ENCODE results near the gene TNPO2. TPM values are rescaled to one million over a fixed set of nuclear protein-coding genes. Genes with fewer than 3 reads are reported as not detected.
"Not testable (repeated sequence)": the region's sequence is repeated elsewhere in the genome, so short reads cannot be mapped to it uniquely, and the experiment has no call there.

The TNPO2 gene
- total RNA-seq, 2 donors from 2014 or later, result 35.9 to 55.2 TPM

DNA sequence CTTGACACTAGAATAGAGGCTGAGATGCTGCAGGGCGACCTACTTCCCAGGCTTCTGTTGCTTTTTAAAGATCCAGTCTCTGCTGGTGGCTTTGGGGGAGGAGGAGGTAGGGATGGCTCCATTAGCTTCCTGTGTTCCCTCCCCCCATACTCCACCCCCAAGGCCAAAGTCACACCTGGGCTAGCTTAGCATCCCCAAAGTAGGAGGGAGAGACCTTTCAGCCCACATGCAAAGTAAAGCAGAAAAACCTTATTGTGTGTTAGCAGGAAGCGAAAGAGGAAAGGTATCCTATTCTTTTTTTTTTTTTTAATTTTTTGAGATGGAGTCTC is 3.2 kb upstream of the TNPO2 start:
- peaks cover 0 to 27% of the 10 kb centered on the region in 2 donors for H3K4me1 ChIP-seq
- H3K27me3 ChIP-seq, result no peaks in the 10 kb centered on the region
- TF ChIP-seq, protein P1, sequence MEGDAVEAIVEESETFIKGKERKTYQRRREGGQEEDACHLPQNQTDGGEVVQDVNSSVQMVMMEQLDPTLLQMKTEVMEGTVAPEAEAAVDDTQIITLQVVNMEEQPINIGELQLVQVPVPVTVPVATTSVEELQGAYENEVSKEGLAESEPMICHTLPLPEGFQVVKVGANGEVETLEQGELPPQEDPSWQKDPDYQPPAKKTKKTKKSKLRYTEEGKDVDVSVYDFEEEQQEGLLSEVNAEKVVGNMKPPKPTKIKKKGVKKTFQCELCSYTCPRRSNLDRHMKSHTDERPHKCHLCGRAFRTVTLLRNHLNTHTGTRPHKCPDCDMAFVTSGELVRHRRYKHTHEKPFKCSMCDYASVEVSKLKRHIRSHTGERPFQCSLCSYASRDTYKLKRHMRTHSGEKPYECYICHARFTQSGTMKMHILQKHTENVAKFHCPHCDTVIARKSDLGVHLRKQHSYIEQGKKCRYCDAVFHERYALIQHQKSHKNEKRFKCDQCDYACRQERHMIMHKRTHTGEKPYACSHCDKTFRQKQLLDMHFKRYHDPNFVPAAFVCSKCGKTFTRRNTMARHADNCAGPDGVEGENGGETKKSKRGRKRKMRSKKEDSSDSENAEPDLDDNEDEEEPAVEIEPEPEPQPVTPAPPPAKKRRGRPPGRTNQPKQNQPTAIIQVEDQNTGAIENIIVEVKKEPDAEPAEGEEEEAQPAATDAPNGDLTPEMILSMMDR (IDR thresholded peaks at IDR 0.05), result no peak
- no peaks in the 10 kb centered on the region for H3K9me3 ChIP-seq
- peaks cover 34% of the 10 kb centered on the region for H3K36me3 ChIP-seq
- H3K27ac ChIP-seq, result no peak overlapping the region
- DNase-seq (ENCODE audit: low spot score), result no peak
- no peak overlapping the region for H3K4me3 ChIP-seq

DNA sequence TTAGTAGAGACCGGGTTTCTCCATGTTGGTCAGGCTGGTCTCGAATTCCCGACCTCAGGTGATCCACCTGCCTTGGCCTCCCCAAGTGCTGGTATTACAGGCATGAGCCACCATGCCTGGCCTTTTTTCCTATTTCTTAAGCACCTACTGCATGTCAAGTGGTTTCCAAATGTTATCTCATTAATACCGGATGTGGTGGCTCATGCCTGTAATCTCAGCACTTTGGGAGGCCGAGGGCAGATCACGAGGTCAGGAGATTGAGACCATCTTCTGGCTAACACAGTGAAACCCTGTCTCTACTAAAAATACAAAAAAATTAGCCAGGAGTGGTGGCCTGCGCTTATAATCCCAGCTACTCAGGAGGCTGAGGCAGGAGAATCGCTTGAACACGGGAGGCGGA is 1.9 kb upstream of the TNPO2 start:
- H3K9me3 ChIP-seq; H3K27me3 ChIP-seq; H3K27ac ChIP-seq; H3K4me3 ChIP-seq; DNase-seq (ENCODE audit: low spot score): not testable (repeated sequence)
- Histone ChIP-seq H3K36me3 (peaks cover 26% of the 10 kb centered on the region), H3K4me1 (peaks cover 0 to 28% of the 10 kb centered on the region in 2 donors)

DNA sequence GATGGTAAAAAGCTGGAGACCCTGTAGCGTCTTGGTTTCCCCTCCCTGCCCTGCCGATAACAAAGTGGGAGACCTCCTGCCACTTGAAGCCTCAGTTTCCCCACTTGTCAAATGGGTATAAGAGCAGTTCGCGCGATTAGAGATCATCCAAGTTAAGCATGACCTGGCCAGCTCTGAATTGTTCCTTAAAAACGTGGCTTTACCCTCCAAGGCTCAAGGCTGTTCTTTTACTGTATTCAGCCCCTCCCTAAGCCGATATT is 421 bp downstream of the TNPO2 start:
- Histone ChIP-seq H3K4me3 (peak overlapping the region; percentile 64 to 83), H3K27ac (peak overlapping the region; percentile 97), H3K4me1 (peaks cover 0 to 40% of the 10 kb centered on the region in 2 donors), H3K36me3 (peaks cover 16% of the 10 kb centered on the region), H3K9me3 (no peaks in the 10 kb centered on the region), H3K27me3 (no peaks in the 10 kb centered on the region)
- TF ChIP-seq, protein P1 (IDR thresholded peaks at IDR 0.05), result no peak
- no peak for DNase-seq (ENCODE audit: low spot score)

DNA sequence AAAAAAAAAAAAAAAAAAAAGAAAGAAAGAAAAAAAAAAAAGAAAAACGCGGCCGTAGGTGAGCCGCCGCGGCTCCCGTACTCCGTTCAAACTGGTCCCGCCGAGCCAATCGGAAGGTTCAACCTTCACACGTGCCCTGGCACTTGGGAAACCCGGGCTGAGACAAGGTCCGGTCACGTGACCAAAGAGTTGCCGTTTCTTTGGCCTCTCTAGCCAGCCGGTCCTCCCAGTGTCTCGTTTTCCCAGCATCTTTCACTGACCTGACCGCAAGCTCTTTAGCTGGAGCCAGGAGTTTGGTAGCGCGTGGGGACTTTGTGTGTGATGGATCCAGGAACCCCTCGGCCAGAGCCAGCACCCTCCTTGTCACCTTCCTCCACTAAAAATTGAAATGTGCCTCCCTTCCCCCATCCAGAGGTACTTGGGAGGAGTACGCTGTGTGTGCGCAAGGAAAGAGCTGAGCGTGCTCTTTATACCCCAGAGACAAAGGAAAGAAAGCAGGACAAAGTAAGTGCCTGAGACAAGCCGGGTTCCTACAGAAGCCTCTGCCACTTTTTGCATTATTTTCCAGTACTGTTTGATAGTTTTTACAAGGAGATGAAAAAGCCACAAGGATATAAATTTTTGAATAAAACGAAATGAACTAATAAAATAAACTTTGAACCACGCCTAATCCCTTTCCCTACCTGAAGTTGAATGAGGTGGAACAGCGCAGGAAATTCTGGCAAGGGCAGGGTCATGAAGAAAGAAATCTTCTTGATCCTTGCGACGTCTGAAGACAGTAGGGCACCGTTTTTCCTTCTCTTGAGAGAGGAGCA is 959 bp downstream of the TNPO2 start:
- peaks cover 13% of the 10 kb centered on the region for H3K36me3 ChIP-seq
- TF ChIP-seq, protein P1 (IDR thresholded peaks at IDR 0.05), result no peak
- peaks cover 0 to 40% of the 10 kb centered on the region in 2 donors for H3K4me1 ChIP-seq
- H3K4me3 ChIP-seq, result peak overlapping the region; percentile 64 to 83
- peak; percentile 99 for DNase-seq (ENCODE audit: low spot score)
- no peaks in the 10 kb centered on the region for H3K9me3 ChIP-seq
- H3K27ac ChIP-seq, result peak overlapping the region; percentile 97
- no peaks in the 10 kb centered on the region for H3K27me3 ChIP-seq

DNA sequence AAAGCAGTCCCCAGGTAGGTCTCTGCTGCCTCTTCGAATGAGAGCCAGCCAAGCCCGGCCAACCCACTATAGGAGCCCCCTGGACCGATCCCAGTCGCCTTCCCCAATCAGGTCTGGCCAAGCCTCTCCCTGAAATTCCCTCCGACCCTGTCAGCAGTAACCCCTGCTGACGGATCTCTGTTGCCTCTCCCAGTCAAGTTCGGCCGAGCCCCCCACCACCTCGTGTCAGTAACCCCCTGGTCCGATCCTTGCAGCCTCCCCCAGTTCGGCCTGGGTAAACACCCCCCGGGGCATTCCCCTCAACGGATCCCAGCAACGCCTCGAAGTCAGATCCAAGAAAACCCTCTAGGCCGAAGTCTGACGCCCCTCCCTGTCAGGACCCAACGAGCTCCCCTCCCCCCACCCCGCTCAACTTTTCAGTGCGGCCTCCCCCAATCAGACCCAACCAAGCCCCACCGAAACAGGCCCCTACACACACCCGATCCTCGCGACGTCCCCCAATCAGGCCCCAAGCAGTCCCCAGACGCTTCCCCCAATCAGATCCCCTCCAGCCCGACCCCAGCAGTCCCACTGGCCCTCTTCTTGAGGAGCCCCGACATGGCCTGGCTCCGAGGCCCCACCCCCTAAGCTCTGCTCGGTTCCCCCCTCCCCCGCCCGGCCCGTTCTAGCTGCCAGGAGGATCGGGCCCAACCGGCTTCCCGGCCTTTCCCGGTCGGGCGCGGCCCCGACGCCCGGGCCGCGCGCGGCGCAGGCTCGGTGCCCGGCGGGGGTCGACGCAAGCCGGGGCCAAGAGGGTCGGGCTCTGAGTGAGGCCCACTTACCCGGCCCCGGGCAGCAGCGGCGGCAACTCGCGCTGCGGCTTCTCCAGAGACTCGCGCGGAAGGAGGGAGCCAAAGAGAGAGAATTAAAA is 1.8 kb downstream of the TNPO2 start:
- H3K36me3 ChIP-seq, result peaks cover 18% of the 10 kb centered on the region
- H3K9me3 ChIP-seq, result no peaks in the 10 kb centered on the region
- no peaks in the 10 kb centered on the region for H3K27me3 ChIP-seq
- peak overlapping the region; percentile 97 for H3K27ac ChIP-seq
- peaks cover 0 to 40% of the 10 kb centered on the region in 2 donors for H3K4me1 ChIP-seq
- TF ChIP-seq, protein P1 (IDR thresholded peaks at IDR 0.05), result no peak
- no peak for DNase-seq (ENCODE audit: low spot score)
- peak overlapping the region; percentile 64 to 83 for H3K4me3 ChIP-seq
